HG03095 (cell line): ENCODE data around the gene LSMEM2.

ENCODE experiments used
- ATAC-seq: cut with Tn5 transposase; IDR thresholded peaks from one replicate; pipeline ENCODE4 v1.9.1; 2021; ENCODE audit warnings: moderate library complexity; ENCODE audit not compliant: unreplicated experiment

LSMEM2 gene

DNA sequence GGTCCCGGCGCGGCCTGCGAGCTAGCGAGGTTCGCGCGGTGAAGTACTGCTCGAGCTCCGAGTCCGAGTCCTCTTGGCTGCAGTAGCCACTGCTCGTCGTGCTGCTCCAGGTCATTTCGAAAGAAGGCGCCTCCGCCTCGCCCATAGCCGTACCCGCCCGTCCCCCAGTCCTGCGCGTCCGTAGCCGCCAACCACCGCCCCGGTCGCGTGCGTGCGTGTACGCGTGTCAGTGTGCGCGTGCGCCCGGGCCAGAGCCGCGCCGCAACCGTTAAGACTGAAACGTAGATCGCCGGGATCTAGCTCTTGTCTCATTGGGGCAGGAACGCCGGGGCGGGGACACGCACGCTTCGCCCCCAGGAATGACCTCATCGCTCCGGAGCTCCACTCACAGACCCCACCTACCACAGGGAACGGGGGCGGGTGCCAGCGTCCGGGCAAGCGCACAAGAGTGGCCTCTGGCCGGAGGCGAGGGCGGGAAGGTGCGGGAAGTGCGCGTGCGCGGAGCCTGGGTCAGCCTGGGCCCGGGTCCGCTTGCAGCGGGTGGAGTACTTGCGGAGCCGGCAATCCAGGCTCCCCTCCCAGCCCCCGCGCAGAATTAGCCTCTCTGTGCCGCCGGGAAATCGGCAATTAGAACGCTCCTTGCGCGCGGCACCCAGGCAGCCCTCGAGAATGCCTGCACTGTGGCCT, 58.4 kb downstream of the LSMEM2 start:
- peak; percentile 64 for ATAC-seq
